ENCODE data around the gene JMJD1C.

JMJD1C gene

GRCh38 chr10:63123727-63124362 lies 341.9 kb downstream of the JMJD1C start (continued):
- TF ChIP-seq, protein P1, sequence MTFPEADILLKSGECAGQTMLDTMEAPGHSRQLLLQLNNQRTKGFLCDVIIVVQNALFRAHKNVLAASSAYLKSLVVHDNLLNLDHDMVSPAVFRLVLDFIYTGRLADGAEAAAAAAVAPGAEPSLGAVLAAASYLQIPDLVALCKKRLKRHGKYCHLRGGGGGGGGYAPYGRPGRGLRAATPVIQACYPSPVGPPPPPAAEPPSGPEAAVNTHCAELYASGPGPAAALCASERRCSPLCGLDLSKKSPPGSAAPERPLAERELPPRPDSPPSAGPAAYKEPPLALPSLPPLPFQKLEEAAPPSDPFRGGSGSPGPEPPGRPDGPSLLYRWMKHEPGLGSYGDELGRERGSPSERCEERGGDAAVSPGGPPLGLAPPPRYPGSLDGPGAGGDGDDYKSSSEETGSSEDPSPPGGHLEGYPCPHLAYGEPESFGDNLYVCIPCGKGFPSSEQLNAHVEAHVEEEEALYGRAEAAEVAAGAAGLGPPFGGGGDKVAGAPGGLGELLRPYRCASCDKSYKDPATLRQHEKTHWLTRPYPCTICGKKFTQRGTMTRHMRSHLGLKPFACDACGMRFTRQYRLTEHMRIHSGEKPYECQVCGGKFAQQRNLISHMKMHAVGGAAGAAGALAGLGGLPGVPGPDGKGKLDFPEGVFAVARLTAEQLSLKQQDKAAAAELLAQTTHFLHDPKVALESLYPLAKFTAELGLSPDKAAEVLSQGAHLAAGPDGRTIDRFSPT (tag by site-specific recombination; IDR thresholded peaks at IDR 0.05), result no peak
- TF ChIP-seq ZNF664 (tag by site-specific recombination; IDR thresholded peaks at IDR 0.05), result no peak
- TF ChIP-seq ZSCAN5A (tag by site-specific recombination; IDR thresholded peaks at IDR 0.05), result no peak
- no peak for TF ChIP-seq KLF17 (tag by site-specific recombination; IDR thresholded peaks at IDR 0.05)
- TF ChIP-seq ZNF239 (tag by site-specific recombination; IDR thresholded peaks at IDR 0.05), result no peak

DNA sequence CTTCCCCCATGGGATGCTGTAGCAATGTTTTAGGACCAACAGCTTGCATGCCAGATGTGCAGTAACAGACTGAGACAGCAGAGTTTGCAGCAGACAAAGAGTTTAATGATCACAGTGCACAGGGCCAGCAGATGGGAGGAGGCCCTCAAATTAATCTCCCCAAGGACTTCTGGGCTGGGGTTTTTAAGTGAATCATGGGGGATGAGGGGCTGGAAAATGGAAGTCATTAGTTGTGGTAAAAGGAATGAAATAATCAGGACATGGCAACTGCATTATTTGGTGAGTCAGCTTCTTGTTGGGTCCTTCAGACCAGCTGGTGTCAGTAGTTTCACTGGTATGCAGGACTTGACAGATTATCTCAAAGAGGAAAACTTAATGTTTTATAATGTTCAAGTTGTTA lies 345.2 kb downstream of the JMJD1C start:
- POLR2A ChIA-PET, result no interaction called here

More for the DNA sequence above, 345.2 kb downstream of the JMJD1C start:
- Histone ChIP-seq H3K4me1 (ENCODE audit: control insufficient read depth, insufficient read depth, low read length) (no peaks in the 10 kb centered on the region), H3K27ac (ENCODE audit: extremely low read depth, low read depth, low read length) (no peak overlapping the region), H3K36me3 (ENCODE audit: control insufficient read depth in 2 of 2, insufficient read depth in 1 of 2, low read length in 2 of 2) (no peaks in the 10 kb centered on the region), H3K4me3 (ENCODE audit: low read depth, low read length) (no peak overlapping the region), H3K9me3 (ENCODE audit: control insufficient read depth, insufficient read depth, low read depth, low read length) (no peaks in the 10 kb centered on the region)
- no peak for TF ChIP-seq ZNF747 (tag by site-specific recombination; IDR thresholded peaks at IDR 0.05)
- TF ChIP-seq, protein P2, sequence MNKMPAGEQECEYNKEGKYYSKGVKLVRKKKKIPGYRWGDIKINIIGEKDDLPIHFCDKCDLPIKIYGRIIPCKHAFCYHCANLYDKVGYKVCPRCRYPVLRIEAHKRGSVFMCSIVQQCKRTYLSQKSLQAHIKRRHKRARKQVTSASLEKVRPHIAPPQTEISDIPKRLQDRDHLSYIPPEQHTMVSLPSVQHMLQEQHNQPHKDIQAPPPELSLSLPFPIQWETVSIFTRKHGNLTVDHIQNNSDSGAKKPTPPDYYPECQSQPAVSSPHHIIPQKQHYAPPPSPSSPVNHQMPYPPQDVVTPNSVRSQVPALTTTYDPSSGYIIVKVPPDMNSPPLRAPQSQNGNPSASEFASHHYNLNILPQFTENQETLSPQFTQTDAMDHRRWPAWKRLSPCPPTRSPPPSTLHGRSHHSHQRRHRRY (tag by site-specific recombination; IDR thresholded peaks at IDR 0.05), result no peak
- no peak for TF ChIP-seq SETDB1 (IDR thresholded peaks at IDR 0.05; ENCODE audit: insufficient read length, low read length)
- TF ChIP-seq ZSCAN18 (tag by site-specific recombination; IDR thresholded peaks at IDR 0.05), result no peak
- no peak for TF ChIP-seq ZNF548 (tag by site-specific recombination; IDR thresholded peaks at IDR 0.05)
- no peak for TF ChIP-seq ZNF335 (tag by site-specific recombination; conservative IDR thresholded peaks at IDR 0.05)
- TF ChIP-seq, protein P3, sequence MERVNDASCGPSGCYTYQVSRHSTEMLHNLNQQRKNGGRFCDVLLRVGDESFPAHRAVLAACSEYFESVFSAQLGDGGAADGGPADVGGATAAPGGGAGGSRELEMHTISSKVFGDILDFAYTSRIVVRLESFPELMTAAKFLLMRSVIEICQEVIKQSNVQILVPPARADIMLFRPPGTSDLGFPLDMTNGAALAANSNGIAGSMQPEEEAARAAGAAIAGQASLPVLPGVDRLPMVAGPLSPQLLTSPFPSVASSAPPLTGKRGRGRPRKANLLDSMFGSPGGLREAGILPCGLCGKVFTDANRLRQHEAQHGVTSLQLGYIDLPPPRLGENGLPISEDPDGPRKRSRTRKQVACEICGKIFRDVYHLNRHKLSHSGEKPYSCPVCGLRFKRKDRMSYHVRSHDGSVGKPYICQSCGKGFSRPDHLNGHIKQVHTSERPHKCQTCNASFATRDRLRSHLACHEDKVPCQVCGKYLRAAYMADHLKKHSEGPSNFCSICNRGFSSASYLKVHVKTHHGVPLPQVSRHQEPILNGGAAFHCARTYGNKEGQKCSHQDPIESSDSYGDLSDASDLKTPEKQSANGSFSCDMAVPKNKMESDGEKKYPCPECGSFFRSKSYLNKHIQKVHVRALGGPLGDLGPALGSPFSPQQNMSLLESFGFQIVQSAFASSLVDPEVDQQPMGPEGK (tag by site-specific recombination; IDR thresholded peaks at IDR 0.05), result no peak
- no peak for TF ChIP-seq GLI2 (tag by site-specific recombination; IDR thresholded peaks at IDR 0.05; ENCODE audit: borderline replicate concordance, low read depth)
- no peak for TF ChIP-seq ZNF174 (tag by site-specific recombination; IDR thresholded peaks at IDR 0.05)
- no peak for TF ChIP-seq ZNF280C (tag by site-specific recombination; IDR thresholded peaks at IDR 0.05)
- no peak for TF ChIP-seq ZNF777 (tag by site-specific recombination; IDR thresholded peaks at IDR 0.05; ENCODE audit: borderline replicate concordance)
- CTCF ChIA-PET, result interaction anchor here (0.8 kb wide), 1 partner anchor 504 kb away, joined by 3 read pairs; no protein-coding TSS in a partner anchor

Data from HEK293 (cell line).